ENCODE data around the gene COPS7A.

The COPS7A gene

GRCh38 chr12:6696690-6697583 lies 26.9 kb upstream of the COPS7A start:
- CTCF ChIA-PET: interaction anchor here (0.5 kb wide), 1 partner anchor 15 kb away, joined by 3 read pairs; no protein-coding TSS in a partner anchor
- no peak for DNase-seq (ENCODE audit: low spot score)
- H3K27ac ChIP-seq: no peak overlapping the region
- POLR2A ChIA-PET (ENCODE audit: low non-redundant PET): interaction anchor here (0.6 kb wide), 2 partner anchors 99 to 155 kb away, joined by 3 read pairs; no protein-coding TSS in a partner anchor
- no peak for TF ChIP-seq CTCF (conservative IDR thresholded peaks at IDR 0.05; ENCODE audit: low read depth)

GRCh38 chr12:6697584-6698351 lies 26.1 kb upstream of the COPS7A start:
- ChIA-PET CTCF (interaction anchor here (0.6 to 1.6 kb wide), 4 partner anchors 80 to 399 kb away, joined by 3 to 9 read pairs (median 5); no protein-coding TSS in a partner anchor), POLR2A (ENCODE audit: low non-redundant PET) (no interaction called here)
- peak; percentile 57 for DNase-seq (ENCODE audit: low spot score)
- TF ChIP-seq CTCF (conservative IDR thresholded peaks at IDR 0.05; ENCODE audit: low read depth): no peak; the same call in 1 of the 2 replicates
- no peak overlapping the region for H3K27ac ChIP-seq

- no peak overlapping the region for H3K27ac ChIP-seq
- TF ChIP-seq CTCF (conservative IDR thresholded peaks at IDR 0.05; ENCODE audit: low read depth): no peak
- no peak for DNase-seq (ENCODE audit: low spot score)
- ChIA-PET POLR2A (ENCODE audit: low non-redundant PET) (no interaction called here), CTCF (interaction anchor here (0.6 to 1.6 kb wide), 6 partner anchors 27 to 400 kb away, joined by 3 to 9 read pairs (median 5); no protein-coding TSS in a partner anchor)
Observed at GRCh38 chr12:6698352-6699046, 25.3 kb upstream of the COPS7A start.

- TF ChIP-seq CTCF (conservative IDR thresholded peaks at IDR 0.05; ENCODE audit: low read depth): no peak
- CTCF ChIA-PET: interaction anchor here (0.6 to 1.6 kb wide), 3 partner anchors 26 to 85 kb away, joined by 4 to 9 read pairs (median 6); no protein-coding TSS in a partner anchor
- DNase-seq (ENCODE audit: low spot score): no peak
- no peak overlapping the region for H3K27ac ChIP-seq
- POLR2A ChIA-PET (ENCODE audit: low non-redundant PET): no interaction called here
Observed at GRCh38 chr12:6699259-6699988, 24.4 kb upstream of the COPS7A start.

- H3K27ac ChIP-seq: no peak overlapping the region
- DNase-seq (ENCODE audit: low spot score): no peak
Observed at GRCh38 chr12:6699989-6700645, 23.7 kb upstream of the COPS7A start.

More at GRCh38 chr12:6699989-6700645, 23.7 kb upstream of the COPS7A start:
- POLR2A ChIA-PET (ENCODE audit: low non-redundant PET): interaction anchor here (0.6 kb wide), 2 partner anchors 248 to 307 kb away, joined by 4 to 6 read pairs; partner anchors contain the start of gene TAPBPL
- CTCF ChIA-PET: no interaction called here
- TF ChIP-seq CTCF (conservative IDR thresholded peaks at IDR 0.05; ENCODE audit: low read depth): no peak
